Fibroblast of lung (primary cell): ENCODE results near the gene EDC4.

Source experiments
- EZH2 ChIP-seq: IDR thresholded peaks from 2 replicates; pipeline ENCODE4 v1.5.1; 2012; ENCODE audit warnings: low read length, control low read depth, mild to moderate bottlenecking; ENCODE audit errors: missing control alignments
- TF ChIP-seq, protein P1 (sequence below), 2 donors: IDR thresholded peaks in 1 of 2; conservative IDR thresholded peaks in 1 of 2; 1 replicate in 1 of 2; 2 replicates in 1 of 2; pipeline ENCODE4 v1.5.1; 2011 to 2012; ENCODE audit warnings: low read length in 2 of 2, control low read depth in 1 of 2, inconsistent platforms in 1 of 2, low read depth in 1 of 2, mild to moderate bottlenecking in 1 of 2

DNA sequence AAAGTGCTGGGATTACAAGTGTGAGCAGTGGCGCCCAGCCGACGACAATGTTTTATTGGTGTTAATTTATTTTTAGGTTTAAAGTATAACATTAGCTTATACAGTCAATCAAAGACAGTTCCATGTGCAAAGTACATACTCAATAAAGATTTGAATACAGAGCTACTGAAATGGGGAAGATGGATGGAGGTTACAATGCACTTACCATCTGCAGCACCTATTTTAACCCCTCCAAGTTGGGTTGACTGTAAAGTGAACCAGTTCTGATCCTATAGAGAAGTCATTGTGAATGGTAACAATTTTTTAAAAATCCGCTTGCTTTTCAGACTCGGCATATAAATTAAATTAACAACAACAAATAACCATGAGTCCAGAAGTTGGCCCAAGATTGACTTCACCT lies 19.5 kb downstream of the EDC4 start:
- TF ChIP-seq, protein P1, sequence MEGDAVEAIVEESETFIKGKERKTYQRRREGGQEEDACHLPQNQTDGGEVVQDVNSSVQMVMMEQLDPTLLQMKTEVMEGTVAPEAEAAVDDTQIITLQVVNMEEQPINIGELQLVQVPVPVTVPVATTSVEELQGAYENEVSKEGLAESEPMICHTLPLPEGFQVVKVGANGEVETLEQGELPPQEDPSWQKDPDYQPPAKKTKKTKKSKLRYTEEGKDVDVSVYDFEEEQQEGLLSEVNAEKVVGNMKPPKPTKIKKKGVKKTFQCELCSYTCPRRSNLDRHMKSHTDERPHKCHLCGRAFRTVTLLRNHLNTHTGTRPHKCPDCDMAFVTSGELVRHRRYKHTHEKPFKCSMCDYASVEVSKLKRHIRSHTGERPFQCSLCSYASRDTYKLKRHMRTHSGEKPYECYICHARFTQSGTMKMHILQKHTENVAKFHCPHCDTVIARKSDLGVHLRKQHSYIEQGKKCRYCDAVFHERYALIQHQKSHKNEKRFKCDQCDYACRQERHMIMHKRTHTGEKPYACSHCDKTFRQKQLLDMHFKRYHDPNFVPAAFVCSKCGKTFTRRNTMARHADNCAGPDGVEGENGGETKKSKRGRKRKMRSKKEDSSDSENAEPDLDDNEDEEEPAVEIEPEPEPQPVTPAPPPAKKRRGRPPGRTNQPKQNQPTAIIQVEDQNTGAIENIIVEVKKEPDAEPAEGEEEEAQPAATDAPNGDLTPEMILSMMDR (conservative IDR thresholded peaks at IDR 0.05 in 1 of 2, IDR thresholded peaks at IDR 0.05 in 1 of 2; ENCODE audit: low read depth in 1 of 2, low read length in 2 of 2): no peak
- no peak for TF ChIP-seq EZH2
